Lower lobe of right lung (tissue), 2 donors: ENCODE measurements around the gene RIPOR3. TPM values are rescaled to one million over a fixed set of nuclear protein-coding genes. Genes with fewer than 3 reads are reported as not detected.

Source experiments
- ATAC-seq, 2 donors: fragments of 200-7000 bp; cut with Tn5 transposase; one replicate each; pipeline ENCODE4 v1.9.1; 2020 to 2022; ENCODE audit warnings: mild to moderate bottlenecking in 2 of 2, moderate library complexity in 2 of 2
- DNase-seq: peaks from one replicate; pipeline ENCODE4 v3.0.0-alpha.2; 2020
- H3K27ac ChIP-seq: fragments of 200-600 bp; one replicate; pipeline ENCODE4 v1.8.0; 2022
- H3K27me3 ChIP-seq: fragments of 200-600 bp; one replicate; pipeline ENCODE4 v1.8.0; 2022; ENCODE audit warnings: low read depth
- H3K36me3 ChIP-seq: fragments of 200-600 bp; one replicate; pipeline ENCODE4 v1.8.0; 2022; ENCODE audit warnings: mild to moderate bottlenecking
- H3K4me1 ChIP-seq: fragments of 200-600 bp; one replicate; pipeline ENCODE4 v1.8.0; 2022
- H3K4me3 ChIP-seq: fragments of 200-600 bp; one replicate; pipeline ENCODE4 v1.8.0; 2022; ENCODE audit warnings: mild to moderate bottlenecking
- H3K9me3 ChIP-seq: fragments of 200-600 bp; one replicate; pipeline ENCODE4 v1.8.0; 2022
- CTCF ChIP-seq: fragments of 200-600 bp; IDR thresholded peaks from one replicate; pipeline ENCODE4 v1.8.0; 2022; ENCODE audit warnings: antibody characterized with exemption, mild to moderate bottlenecking
- intact Hi-C: fragments of 100-400 bp; cut with DNase I; formaldehyde crosslinking; loops from one replicate; pipeline ENCODE4 v1.11.0; 2022
- total RNA-seq: library from RNA; stranded (reverse); fragmentation: NEBNext Ultra II Directional; extraction: Animal tissue kit (Norgen Biotek cat#: 25700); gene quantifications from one replicate; pipeline ENCODE4 v1.2.1, GENCODE V29; 2021
- donor health status: DM: no; HTN: yes; CAD: no; lungs with severe emphysema.

The RIPOR3 gene
- total RNA-seq, 1 donor from 2014 or later = 11.0 TPM

- Histone ChIP-seq H3K4me3 (no peak overlapping the region), H3K27me3 (no peaks in the 10 kb centered on the region), H3K36me3 (no peaks in the 10 kb centered on the region), H3K9me3 (no peaks in the 10 kb centered on the region), H3K4me1 (peaks cover 13% of the 10 kb centered on the region), H3K27ac (no peak overlapping the region)
- TF ChIP-seq CTCF = no peak
- intact Hi-C loops = no loop called here
- ATAC-seq = no peak
- DNase-seq = no peak
Observed at GRCh38 chr20:50712771-50713656, 21.7 kb upstream of the RIPOR3 start.

GRCh38 chr20:50711113-50711825, 19.9 kb upstream of the RIPOR3 start:
- H3K27ac ChIP-seq = peak overlapping the region; percentile 18

GRCh38 chr20:50710492-50711063, 19.2 kb upstream of the RIPOR3 start:
- no peaks in the 10 kb centered on the region for H3K27me3 ChIP-seq
- peaks cover 13% of the 10 kb centered on the region for H3K4me1 ChIP-seq
- H3K36me3 ChIP-seq = no peaks in the 10 kb centered on the region
- intact Hi-C loops = no loop called here
- DNase-seq (no peak), ATAC-seq (peak; percentile 55 to 61)
- peak overlapping the region; percentile 18 for H3K27ac ChIP-seq
- no peaks in the 10 kb centered on the region for H3K9me3 ChIP-seq
- H3K4me3 ChIP-seq = no peak overlapping the region
- no peak for TF ChIP-seq CTCF

More at GRCh38 chr20:50711113-50711825, 19.9 kb upstream of the RIPOR3 start:
- DNase-seq = no peak
- Histone ChIP-seq H3K9me3 (no peaks in the 10 kb centered on the region), H3K4me1 (peaks cover 13% of the 10 kb centered on the region), H3K36me3 (no peaks in the 10 kb centered on the region), H3K4me3 (no peak overlapping the region), H3K27me3 (no peaks in the 10 kb centered on the region)
- no peak for TF ChIP-seq CTCF
- intact Hi-C loops = no loop called here
- no peak for ATAC-seq

GRCh38 chr20:50709636-50709973, 18.3 kb upstream of the RIPOR3 start:
- no peaks in the 10 kb centered on the region for H3K27me3 ChIP-seq
- ATAC-seq (no peak), DNase-seq (no peak)
- TF ChIP-seq CTCF = no peak
- H3K27ac ChIP-seq = no peak overlapping the region
- H3K4me3 ChIP-seq = no peak overlapping the region
- H3K9me3 ChIP-seq = no peaks in the 10 kb centered on the region
- intact Hi-C loops = no loop called here
- peaks cover 13% of the 10 kb centered on the region for H3K4me1 ChIP-seq
- no peaks in the 10 kb centered on the region for H3K36me3 ChIP-seq

- H3K27me3 ChIP-seq = no peaks in the 10 kb centered on the region
- no peak for ATAC-seq
- no peaks in the 10 kb centered on the region for H3K9me3 ChIP-seq
- H3K4me3 ChIP-seq = no peak overlapping the region
- H3K27ac ChIP-seq = no peak overlapping the region
- no peaks in the 10 kb centered on the region for H3K36me3 ChIP-seq
- no peak for DNase-seq
- peaks cover 13% of the 10 kb centered on the region for H3K4me1 ChIP-seq
- intact Hi-C loops = no loop called here
- TF ChIP-seq CTCF = no peak
Observed at GRCh38 chr20:50708845-50709635, 17.7 kb upstream of the RIPOR3 start.
